GM18499 (cell line): ENCODE results near the gene YIPF5.

Experiments
- ATAC-seq: cut with Tn5 transposase; IDR thresholded peaks from one replicate; pipeline ENCODE4 v1.9.1; 2021; ENCODE audit warnings: moderate number of reproducible peaks; ENCODE audit not compliant: insufficient read depth, unreplicated experiment

The YIPF5 gene

DNA sequence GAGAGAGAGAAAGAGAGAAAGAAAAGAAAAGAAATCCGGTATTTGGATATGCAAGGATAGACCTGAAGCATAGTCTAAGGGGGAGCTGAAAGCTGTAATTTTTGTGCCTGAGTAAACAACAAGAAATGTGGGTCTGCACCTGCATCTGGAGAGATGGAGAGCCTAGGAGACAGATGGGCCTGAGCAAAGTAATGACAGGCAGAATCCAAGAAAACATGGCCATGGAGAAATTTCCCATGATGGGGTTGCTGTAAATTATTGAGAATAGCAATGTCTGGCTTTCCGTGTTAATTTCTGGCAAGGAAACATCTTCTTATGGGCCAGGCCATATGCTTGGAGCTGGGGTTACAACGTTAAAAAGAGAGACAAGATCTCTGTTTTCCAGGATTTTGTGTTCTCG lies 40.2 kb downstream of the YIPF5 start:
- no peak for ATAC-seq

DNA sequence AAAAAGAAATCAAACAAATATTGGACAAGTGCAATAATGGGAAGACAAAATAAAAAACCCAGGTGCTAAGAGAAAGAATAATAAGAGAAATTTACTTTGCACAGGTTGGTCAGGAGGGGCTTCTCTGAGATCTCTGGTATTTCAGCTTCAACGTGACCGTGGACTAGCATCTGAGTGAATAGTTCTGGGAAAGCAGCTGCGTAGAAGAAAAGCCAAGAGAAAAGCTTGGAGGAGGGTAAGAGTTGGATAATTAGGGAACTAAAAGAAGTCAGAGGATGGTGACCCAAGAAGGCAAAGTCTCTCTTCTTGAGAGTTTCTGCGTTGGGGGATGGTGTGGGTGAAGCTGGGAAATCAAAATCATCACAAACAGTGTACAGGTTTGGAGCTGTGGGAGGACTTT lies 41.6 kb downstream of the YIPF5 start:
- ATAC-seq, result no peak

DNA sequence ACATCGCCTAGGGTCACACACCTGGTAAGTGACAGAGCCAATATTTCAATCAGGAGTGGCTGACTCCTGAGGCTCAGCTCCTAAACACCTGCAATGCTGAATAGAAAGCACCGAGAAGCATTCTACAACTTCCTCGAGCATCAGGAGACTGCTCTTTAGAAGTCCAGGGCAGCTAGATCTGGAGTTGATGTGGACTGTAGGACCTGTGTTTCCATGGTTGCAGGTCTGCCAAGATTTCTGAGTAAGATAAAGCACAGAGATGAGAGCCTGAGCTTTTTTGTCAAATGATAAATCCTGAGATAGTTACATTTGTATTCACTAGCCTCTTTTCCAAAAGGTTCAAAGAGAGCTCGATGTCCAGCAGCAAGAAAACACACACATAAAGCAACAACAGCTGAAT lies 43.8 kb downstream of the YIPF5 start:
- no peak for ATAC-seq

DNA sequence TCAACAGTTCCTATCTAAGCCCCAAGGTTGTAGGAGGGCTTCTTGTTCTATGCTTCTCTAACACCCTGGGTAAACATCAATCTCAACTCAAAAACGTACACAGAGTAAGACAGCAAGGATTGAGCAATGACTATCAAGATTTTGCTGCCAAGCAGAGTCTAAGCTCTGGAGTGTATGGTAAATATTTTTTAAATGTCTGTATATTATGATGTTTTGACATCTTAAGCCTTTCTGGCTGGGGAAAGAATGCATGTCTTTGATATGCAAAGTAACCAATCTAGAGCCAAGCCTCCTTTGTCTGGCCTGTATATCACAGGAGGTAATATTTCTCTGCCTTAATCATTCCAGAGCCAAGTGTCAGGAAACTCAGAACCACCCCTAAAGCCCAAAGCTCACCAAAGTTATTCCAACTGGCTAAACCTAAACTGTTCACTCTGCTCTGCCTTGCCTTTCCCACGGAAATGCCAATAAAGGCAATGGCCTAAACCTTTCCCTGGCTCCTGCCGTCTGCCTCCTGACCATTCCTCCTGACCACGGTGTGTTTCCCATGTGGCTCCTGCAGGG lies 45.2 kb downstream of the YIPF5 start:
- no peak for ATAC-seq

DNA sequence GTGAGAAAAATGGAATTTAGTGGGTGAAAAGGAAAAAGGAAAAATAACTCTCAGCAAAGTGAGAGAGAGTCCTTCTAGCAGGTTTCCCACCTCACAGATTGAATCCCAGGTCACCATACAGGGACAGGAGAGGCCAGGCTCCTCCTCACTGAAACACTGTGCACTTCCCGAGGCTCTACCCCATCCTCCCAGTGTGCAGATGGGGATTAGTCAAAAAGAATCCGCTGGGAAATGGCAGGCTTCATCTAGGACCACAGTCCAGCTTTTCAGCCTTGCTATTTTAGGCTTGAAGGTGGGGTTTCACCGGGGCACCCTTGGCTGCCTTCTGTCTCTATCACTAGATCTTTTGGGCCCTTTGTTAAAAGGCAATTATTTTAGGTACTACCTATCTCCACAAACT lies 47.8 kb downstream of the YIPF5 start:
- no peak for ATAC-seq

DNA sequence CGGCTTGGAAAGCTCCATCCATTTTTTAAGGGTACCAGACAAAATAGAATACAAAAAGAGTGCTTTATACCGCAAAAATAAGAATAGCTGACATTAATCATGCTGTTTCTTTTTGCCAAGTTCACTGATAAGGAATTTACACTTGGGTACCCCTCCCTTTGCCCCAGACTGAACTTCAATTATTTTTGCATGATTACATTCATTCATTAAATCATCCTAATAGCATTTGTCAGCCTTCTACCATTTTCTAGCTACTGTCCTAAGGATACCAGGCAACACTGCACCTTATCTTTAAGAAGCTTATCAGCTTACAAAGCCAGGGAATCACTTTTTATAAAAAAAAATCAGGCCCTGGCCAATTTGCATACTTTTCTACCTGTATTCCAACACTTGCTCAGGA lies 48.4 kb downstream of the YIPF5 start:
- ATAC-seq, result no peak

DNA sequence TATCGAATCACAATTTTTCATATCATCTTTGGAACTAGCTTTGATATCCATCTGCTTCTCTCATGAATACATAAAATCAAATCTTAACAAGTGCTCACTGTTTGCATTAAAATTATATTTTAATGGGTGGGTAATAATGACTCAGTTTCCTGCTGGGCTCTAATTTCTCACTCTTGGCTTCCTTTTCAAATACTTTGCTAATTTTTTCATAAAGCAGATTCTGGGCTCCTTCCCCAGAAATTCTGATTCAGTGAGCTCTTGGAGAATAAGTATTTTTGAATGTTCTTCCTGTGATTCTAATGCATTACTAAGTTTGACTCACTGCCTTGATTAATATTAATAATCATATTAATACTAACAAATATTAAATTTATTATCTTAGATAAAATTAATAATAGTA lies 48.9 kb downstream of the YIPF5 start:
- ATAC-seq, result no peak

DNA sequence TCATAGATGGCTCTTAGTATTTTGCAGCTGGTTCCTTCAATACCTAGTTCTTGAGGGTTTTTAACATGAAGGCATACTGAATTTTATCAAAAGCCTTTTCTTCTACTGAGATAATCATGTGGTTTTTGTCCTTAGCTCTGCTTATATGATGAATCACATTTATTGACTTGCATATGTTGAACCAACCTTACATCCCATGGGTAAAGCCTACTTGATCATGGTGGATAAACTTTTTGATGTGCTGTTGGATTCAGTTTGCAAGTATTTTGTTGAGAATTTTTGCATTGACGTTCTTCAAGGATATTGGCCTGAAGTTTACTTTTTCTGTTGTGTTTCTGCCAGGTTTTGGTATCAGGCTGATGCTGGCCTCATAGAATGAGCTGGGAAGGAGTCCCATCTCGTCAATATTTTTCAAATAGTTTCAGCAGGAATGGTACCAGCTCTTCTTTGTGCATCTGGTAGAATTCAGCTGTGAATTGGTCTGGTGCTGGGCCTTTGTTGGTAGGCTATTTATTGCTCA lies 49.7 kb downstream of the YIPF5 start:
- ATAC-seq, result no peak

DNA sequence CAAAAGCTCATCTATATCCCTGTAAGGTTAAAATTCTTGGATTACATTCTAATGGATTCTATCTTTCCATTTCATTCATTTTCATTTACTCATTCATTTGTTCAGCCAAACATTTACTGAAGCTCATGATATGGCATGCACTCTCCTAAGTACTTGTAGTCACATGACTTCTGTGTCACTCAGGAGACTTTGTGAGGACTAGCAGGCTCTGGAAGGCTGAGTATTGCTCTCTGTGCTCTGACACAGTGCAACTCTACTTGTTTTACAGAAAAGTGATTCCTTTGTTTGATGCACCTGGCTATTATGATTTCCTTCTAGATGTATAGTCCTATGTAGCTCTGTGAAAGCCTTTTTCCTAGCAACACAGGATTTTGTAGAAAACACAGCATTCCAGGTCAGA lies 53.0 kb downstream of the YIPF5 start:
- no peak for ATAC-seq

DNA sequence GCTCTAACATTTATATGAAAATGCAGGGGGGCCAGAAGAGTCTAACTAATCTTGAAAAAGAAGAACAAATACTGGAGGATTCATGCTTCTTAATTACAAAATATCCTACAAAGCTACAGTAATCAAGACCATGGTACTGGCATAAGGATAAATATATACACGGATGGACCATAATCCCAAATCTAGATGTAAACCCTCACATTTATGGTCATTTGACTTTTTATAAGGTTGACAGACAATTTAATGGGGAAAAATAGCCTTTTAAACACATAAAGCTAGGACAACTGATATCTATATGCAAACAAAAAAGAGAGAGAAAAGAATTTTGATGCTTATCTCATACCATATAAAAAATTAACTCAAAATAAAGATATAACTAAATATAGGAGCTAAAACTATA lies 55.9 kb downstream of the YIPF5 start:
- ATAC-seq, result no peak
